GM12872 (cell line): ENCODE results near the gene CAMK2A.

Source experiments
- CTCF ChIP-seq: IDR thresholded peaks from 3 replicates; pipeline ENCODE4 v1.5.1; 2011; ENCODE audit warnings: low read depth, mild to moderate bottlenecking, low read length, moderate library complexity; ENCODE audit not compliant: insufficient read depth

The CAMK2A gene

GRCh38 chr5:150208187-150209098, 81.1 kb downstream of the CAMK2A start:
- TF ChIP-seq CTCF = no peak

GRCh38 chr5:150206779-150207115, 82.8 kb downstream of the CAMK2A start:
- TF ChIP-seq CTCF = no peak

GRCh38 chr5:150206098-150206778, 83.3 kb downstream of the CAMK2A start:
- no peak for TF ChIP-seq CTCF

- TF ChIP-seq CTCF = no peak
Measured at GRCh38 chr5:150204590-150204960, 85.0 kb downstream of the CAMK2A start.

- TF ChIP-seq CTCF = no peak
Measured at GRCh38 chr5:150203832-150204589, 85.6 kb downstream of the CAMK2A start.

- no peak for TF ChIP-seq CTCF
Measured at GRCh38 chr5:150202501-150202900, 87.1 kb downstream of the CAMK2A start.

DNA sequence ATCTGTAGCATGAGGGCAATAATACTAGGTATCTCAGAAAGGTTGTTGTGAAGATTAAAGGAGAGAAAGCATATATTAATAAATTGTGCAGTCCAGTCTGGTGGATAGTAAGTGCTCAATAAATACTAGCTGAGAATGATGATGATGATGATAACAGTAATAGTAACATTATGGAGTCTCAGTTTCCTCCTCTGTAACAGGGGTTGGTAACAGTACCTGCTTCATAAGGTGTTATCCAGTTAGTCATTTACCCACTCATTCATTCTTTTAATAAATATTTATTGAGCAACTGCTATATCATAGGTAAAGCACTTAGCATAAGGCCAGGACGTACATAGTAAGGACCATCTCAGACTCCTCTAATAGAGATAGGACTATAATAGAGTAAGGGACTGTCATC, 92.1 kb downstream of the CAMK2A start:
- TF ChIP-seq CTCF = no peak
